IPS-18c (cell line): ENCODE measurements around the gene UBE2B.
"Not testable (repeated sequence)": the region's sequence is repeated elsewhere in the genome, so short reads cannot be mapped to it uniquely, and the experiment has no call there.

Experiments used
- H3K4me3 ChIP-seq: 2 replicates; pipeline ENCODE4 v1.7.0; 2013; ENCODE audit warnings: low read depth, mild to moderate bottlenecking, low read length, moderate library complexity; ENCODE audit not compliant: insufficient read depth
- H3K9me3 ChIP-seq: one replicate; pipeline ENCODE4 v1.6.1; 2013; ENCODE audit warnings: mild to moderate bottlenecking, low read length, moderate library complexity; ENCODE audit not compliant: control insufficient read depth, insufficient read depth

UBE2B gene

DNA sequence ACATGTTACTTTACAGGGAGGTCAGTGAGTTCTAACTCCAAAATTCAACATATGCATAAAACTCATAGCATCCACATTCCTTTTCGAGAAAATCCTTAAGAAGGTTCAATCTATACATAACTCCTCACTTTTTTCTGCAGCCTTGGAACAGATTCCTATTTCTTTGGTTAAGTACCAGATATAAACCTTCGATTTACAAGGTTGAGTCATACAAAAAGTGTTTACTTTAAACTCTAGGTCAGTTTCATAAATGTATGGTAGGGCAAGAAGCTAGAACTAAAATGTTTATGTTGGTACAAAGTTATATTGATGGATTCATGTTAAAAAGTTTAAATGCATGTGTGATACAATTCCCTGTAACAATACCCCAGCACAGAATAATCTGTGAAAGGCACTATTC is 20.9 kb downstream of the UBE2B start:
- Histone ChIP-seq H3K4me3 (no peak overlapping the region), H3K9me3 (no peaks in the 10 kb centered on the region)

DNA sequence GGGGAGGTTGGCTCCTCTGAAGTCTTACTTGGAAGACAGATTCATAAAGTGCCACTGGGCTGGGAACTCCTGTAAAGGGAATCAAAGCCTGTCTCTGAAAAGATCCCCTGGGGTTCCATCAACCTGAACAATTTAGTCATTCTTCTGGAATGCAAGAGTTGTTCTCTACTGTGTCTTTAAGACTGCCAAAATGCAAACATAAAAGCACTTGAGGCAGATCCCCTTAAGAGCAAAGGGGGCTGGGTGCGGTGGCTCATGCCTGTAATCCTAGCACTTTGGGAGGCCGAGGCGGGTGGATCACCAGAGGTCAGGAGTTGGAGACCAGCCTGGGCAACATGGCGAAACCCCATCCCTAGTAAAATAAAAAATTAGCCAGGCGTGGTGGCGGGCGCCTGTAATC is 23.6 kb downstream of the UBE2B start:
- Histone ChIP-seq H3K9me3 (no peaks in the 10 kb centered on the region), H3K4me3 (no peak overlapping the region)

DNA sequence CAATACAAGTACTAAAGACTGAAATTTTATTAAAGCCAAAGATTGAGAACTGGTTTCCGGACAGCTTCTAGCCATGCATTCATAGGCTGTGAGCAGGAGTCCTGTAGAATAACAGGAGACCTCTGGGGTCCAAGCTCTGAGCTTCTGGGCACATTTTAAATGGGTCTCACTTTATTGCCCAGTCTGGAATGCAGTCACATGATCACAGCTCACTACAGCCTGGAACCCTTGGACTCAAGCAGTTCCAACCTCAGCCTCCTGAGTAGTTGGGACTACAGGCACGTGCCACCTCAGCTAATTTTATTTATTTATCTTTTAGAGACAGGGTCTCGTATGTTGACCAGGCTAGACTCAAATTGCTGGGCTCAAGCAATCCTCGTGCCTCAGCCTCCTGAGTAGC is 24.9 kb downstream of the UBE2B start:
- no peak overlapping the region for H3K4me3 ChIP-seq
- H3K9me3 ChIP-seq, result no peaks in the 10 kb centered on the region

DNA sequence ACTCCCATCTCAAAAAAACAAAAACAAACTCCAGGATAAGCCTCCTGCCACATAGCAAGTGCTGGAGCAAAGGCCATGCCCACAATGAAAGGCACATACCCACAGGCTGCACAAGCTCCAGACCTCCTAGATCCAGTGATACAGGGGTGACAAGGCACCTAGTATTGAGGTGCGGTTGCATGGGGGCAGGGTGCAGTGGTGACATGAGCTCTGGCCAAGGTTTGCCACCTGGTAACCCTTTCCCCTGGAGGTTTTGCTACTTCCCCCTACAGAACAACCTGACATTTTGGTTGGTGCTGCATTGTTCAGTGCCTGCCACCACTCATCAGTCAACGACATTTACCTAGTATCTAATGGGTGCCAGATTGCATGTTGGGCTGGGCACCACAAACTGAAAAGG is 25.8 kb downstream of the UBE2B start:
- Histone ChIP-seq H3K9me3 (no peaks in the 10 kb centered on the region), H3K4me3 (no peak overlapping the region)

DNA sequence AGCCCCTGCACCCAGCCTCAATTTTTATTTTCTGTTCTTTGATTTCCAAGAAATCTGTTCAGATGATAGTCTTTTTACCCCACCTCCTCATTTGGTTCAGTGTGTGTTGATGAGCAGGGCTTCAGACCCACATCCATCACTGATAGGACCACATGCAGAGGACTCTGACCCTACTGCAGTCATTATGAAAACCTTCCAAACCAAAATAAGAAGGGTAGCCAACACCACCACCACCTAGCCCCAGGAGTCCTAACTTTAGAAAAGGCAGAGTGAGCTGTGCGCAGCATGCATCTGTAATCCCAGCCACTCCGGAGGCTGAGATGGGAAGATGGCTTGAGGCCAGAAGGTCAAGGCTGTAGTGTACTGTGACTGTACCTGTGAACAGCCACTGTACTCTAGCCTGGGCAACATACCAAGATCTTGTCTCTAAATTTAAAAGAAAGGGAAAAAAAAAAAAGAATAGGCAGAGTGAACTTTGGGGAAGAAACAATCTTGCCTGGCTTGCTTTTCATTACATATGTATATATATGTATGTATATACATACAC is 27.3 kb downstream of the UBE2B start:
- no peaks in the 10 kb centered on the region for H3K9me3 ChIP-seq
- H3K4me3 ChIP-seq, result no peak overlapping the region

DNA sequence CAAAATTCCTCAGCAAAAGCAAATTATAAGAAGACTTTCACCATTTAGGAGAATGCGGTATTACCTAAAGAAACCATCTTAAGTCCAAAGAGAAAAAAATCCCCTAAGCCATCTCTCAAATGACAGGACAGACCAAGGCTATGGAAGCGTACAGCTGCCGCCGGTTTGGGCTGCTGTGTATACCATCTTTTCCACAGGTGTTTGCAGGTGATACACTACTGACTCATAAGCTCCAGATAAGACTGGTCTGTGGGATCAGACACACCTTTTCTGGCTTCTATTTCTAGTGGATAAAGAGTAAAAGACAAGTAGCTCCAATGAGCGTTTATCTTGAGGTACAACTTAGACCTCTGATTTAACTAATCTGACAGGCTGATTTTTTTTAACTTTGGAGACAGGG is 32.6 kb downstream of the UBE2B start:
- Histone ChIP-seq H3K9me3 (no peaks in the 10 kb centered on the region), H3K4me3 (no peak overlapping the region)

DNA sequence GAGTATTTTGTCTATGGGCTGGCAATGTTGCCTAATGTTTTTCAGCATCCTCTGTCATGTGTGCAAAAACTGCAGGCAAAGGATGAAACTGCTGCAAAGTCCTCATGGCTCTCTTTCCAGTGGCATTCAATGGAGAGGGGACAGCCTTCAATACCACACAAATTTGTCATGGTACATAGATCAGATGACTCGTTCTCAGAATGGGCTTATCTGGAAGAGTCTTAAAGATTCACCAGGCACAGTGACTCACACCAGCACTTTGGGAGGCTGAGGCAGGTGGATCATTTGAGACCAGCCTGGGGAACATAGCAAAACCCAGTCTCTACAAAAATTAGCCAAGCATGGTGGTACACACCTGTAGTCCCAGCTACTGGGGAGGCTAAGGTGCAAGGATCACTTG is 35.0 kb downstream of the UBE2B start:
- no peaks in the 10 kb centered on the region for H3K9me3 ChIP-seq

DNA sequence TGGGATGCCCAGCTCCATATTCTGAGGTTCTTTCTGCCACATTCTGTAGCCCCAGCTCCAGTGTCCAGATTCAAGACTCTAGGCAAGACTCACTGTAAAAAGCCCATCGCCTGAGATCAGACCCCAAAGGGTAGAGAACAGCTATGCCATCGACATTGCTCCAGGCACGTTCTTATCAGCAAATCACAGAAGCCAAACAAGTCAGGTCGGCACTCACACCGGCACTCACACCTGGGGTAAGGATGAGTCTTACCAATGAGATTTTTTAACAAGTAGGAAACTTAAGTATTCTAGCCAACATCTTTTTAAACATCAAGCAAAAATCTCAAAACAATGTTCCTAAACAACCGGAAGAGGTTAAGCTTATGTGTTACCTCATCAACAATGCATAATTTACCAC is 38.0 kb downstream of the UBE2B start:
- Histone ChIP-seq H3K9me3 (peaks cover 2% of the 10 kb centered on the region), H3K4me3 (no peak overlapping the region)

More for the DNA sequence above, 35.0 kb downstream of the UBE2B start:
- H3K4me3 ChIP-seq, result no peak overlapping the region

DNA sequence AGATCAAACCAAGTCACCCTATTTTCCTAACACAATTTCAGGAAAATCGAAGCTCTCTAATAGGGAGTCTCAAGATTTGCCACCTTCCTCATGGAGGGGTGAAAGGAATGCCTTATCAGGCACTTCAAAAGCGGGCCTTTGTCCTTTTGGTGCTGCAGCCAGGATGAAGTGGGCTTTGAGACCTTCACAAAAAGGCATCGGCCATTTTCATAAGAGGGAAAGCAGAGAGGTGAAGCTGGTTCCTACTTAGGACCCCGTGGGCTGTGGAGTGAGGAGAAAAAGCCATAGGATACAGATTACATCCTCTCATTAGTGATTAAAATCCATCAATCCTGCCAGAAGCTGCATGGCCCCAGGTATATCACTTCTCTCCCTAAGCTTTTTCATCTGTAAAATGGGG is 39.5 kb downstream of the UBE2B start:
- peak overlapping the region; percentile 93 for H3K4me3 ChIP-seq
- peaks cover 2% of the 10 kb centered on the region for H3K9me3 ChIP-seq

DNA sequence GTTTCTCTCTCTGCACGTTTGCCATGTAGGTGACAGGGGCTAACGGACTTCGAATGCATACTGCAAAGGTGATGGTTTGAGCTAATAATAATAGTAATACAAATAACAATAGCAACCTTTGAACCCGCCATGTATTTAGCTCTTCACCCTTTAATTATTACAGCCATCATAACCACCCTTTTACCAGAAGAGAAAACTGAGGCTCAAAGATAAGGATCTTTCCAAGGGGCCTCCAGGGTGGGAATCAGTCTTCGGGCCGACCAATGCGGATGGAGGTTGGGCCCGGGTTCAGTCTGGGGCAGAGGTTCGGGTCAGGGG is 39.8 kb downstream of the UBE2B start:
- Histone ChIP-seq H3K9me3 (peaks cover 2% of the 10 kb centered on the region), H3K4me3 (peak overlapping the region; percentile 93)

DNA sequence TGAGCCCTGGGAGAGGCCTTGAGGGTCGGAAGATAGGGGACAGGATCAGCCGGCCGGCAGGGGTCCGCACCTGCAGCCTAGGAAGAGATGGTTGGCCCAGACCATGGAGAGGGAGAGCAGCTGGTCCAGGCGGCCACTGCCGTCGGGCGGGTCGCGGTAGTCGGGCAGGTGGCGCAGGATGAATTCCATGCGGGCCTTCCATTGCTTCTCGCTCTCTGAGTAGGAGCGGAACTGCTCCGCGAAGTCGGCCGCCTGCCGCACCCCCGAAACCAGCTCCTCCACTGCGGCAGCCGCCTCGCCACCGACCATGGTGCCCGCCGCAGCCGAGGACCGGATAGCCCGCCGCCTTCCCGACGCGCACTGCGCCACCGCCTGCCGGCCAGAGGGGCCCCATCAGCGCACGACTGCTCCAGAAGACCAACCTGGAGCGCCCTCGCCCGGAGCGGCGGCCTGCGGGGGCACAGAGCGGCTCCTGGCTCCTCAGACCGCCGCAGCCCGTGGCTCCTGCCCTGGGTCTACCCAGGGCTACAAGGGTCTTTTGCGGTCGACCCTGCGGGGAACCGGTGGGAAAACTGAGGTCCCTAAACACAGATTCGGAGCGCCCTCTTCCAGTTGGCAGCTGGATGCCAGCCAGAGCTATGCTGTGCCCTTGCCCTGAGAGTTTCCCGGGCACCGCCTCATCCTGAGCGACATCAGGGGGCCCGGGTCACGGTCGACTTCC is 40.3 kb downstream of the UBE2B start, which contains the start of gene CDKN2AIPNL:
Gene CDKN2AIPNL, minus strand, starts transcription at position 336 of the 721 bp plus-strand sequence. Its CDS starts 27 bp downstream, at position 309.
- Histone ChIP-seq H3K9me3 (peaks cover 2% of the 10 kb centered on the region), H3K4me3 (peak within 1 kb of the TSS; percentile 93)

DNA sequence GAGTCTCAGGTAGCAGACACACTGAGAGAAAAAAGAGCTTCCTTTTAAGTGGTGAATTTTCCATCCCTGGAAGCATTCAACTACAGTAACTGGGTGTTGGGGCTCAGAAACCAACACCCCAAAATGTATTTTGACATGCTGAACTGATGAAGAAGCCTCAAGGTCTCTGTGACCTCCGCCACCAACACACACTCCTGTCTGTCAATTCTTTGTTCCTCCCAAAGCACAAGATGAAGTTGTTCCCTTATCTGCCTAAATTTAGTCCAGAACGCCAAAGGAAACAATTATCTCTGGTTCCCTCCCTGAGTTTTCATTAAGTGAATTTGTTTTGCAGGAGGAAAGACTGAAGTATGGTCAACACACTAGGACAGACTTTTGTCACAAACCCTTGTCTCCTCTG is 41.7 kb downstream of the UBE2B start:
- Histone ChIP-seq H3K4me3 (no peak overlapping the region), H3K9me3 (peaks cover 2% of the 10 kb centered on the region)

DNA sequence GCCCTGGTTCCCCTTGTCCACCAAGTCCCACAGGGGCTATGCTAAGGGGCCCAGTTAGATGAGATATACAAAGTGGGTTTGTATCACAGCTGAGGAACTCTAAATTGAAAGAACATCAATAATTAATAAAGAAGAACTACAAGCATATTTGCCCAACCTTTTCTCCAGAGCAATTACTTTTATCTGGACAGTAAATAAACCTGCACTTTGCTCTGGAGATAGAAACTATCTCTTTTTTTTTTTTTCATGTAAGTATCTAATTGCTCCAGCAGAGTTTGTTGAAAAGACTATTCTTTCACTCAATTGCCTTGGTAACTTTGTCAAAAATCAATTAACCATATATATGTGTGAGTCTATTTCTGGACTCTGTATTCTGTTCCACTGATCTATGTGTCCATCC is 46.3 kb downstream of the UBE2B start:
- Histone ChIP-seq H3K4me3 (no peak overlapping the region), H3K9me3 (peaks cover 2% of the 10 kb centered on the region)

DNA sequence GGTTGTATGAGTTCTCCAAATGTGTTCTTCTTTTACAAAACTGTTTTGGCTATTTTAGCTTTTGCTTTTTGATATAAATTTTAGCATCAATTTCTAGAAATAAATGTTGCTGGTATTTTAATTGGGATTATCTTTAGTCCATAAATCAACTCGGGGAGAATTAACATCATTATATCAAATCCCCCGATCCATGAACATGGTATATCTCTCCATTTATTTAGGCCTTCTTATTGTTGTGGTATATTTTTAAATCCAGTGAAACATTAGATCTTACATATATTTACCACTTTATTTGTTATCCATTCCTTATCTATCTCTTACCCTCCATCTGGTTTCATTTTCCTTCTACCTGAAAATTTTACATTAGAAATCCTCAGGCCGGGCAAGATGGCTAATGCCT is 47.6 kb downstream of the UBE2B start:
- peaks cover 1% of the 10 kb centered on the region for H3K9me3 ChIP-seq
- H3K4me3 ChIP-seq, result no peak overlapping the region

DNA sequence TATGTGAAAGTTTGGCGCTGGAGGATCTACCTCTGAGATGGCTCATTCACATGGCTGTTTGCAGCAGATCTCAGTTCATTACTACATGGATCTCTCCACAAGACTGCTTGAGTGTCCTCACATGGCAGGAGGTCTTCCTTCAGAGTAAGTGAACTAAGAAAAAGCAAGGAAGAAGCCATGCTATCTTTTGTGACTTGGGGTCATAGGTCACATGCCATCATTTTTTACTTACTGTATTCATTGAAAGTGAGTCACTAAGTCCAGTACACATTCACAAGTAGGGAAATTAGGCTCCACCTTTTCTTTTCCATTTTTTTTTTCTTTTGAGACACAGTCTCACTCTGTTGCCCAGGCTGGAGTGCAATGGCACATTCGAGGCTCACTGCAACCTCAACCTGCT is 49.0 kb downstream of the UBE2B start:
- Histone ChIP-seq H3K4me3 (no peak overlapping the region), H3K9me3 (no peaks in the 10 kb centered on the region)

DNA sequence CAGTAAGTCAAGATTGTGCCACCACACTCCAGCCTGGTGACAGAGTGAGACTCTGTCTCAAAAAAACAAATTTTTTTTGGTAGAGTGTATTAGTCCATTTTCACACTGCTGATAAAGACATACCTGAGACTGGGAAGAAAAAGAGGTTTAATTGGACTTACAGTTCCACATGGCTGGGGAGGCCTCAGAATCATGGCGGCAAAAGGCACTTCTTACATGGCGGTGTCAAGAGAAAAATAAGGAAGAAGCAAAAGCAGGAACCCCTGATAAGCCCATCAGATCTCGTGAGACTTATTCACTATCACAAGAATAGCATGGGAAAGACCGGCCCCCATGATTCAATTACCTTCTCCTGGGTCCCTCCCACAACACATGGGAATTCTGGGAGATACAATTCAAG is 49.7 kb downstream of the UBE2B start:
- not testable (repeated sequence) for H3K4me3 ChIP-seq, H3K9me3 ChIP-seq

DNA sequence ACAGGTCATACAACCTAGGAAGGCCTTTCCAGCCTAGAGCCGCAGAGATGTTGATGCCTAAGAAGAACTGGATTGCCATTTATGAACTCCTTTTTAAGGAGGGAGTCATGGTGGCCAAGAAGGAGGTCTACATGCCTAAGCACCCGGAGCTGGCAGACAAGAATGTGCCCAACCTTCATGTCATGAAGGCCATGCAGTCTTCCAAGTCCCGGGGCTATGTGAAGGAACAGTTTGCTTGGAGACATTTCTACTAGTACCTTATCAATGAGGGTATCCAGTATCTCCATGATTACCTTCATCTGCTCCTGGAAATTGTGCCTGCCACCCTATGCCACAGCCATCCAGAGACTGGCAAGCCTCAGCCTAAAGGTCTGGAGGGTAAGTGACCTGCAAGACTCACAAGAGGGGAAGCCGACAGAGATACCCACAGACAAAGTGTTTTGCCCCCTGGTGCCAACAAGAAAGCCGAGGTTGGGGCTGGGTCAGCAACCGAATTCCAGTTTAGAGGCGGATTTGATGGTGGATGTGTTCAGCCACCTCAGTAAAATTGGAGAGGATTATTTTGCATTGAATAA is 51.5 kb downstream of the UBE2B start:
- no peaks in the 10 kb centered on the region for H3K9me3 ChIP-seq
- no peak overlapping the region for H3K4me3 ChIP-seq

DNA sequence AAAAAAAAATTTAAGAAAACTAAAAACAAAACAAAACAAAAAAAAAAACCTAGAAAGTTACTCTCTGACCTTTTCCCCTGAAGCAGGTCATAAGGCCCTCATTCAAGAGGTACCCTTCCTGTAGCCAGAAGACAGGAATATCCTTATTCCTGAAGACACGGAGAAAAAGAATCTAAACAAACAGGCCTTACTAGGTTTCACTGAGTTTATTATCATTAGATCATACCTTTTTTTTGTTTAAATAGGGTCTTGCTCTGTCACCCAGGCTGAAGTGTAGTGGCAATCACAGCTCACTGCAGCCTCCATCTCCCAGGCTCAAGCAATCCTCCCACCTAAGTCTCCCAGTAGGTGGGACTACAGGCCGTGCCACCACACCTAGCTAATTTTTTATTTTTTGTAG is 52.0 kb downstream of the UBE2B start:
- Histone ChIP-seq H3K4me3 (no peak overlapping the region), H3K9me3 (no peaks in the 10 kb centered on the region)

DNA sequence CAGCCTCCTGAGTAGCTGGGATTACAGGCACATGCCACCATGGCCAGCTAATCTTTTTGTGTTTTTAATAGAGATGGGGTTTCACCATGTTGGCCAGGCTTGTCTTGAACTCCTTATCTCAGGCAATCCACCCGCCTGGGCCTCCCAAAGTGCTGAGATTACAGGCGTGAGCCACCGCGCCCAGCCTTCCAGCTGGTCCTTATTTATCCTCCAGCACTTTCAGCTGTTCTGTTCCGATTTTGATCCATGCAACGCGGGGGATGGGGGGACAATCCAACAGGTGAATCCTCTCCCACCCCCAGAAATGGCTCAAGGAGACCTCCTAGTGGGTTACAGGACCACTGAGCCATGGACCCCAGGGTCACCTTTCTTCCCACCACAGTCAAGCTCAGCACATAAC is 55.0 kb downstream of the UBE2B start:
- Histone ChIP-seq H3K9me3 (no peaks in the 10 kb centered on the region), H3K4me3 (no peak overlapping the region)
